ENCODE measurements around the gene MAPK7. TPM values are rescaled to one million over a fixed set of nuclear protein-coding genes. Genes with fewer than 3 reads are reported as not detected.

The MAPK7 gene
- total RNA-seq, 1 donor from 2014 or later: 15.3 TPM

DNA sequence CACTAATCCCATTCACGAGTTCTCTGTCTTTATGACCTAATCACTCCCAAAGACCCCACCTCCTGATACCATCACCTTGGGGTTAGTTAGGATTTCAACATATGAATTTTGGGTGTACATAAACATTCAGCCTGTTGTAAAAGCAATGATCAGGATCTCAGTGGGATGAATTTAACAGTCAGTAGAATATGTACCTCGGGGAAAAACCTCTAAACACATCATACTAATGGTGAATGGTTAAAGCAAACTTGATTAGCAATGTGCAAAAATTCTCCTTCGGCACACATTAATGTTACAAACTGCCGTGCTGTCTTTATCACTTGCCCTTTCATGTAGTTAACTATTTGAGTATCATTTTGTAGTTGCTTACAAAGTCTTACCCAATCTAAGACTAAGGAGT lies 42.9 kb downstream of the MAPK7 start:
- DNase-seq: no peak

GRCh38 chr17:19421926-19422325 lies 43.6 kb downstream of the MAPK7 start:
- DNase-seq: no peak

DNA sequence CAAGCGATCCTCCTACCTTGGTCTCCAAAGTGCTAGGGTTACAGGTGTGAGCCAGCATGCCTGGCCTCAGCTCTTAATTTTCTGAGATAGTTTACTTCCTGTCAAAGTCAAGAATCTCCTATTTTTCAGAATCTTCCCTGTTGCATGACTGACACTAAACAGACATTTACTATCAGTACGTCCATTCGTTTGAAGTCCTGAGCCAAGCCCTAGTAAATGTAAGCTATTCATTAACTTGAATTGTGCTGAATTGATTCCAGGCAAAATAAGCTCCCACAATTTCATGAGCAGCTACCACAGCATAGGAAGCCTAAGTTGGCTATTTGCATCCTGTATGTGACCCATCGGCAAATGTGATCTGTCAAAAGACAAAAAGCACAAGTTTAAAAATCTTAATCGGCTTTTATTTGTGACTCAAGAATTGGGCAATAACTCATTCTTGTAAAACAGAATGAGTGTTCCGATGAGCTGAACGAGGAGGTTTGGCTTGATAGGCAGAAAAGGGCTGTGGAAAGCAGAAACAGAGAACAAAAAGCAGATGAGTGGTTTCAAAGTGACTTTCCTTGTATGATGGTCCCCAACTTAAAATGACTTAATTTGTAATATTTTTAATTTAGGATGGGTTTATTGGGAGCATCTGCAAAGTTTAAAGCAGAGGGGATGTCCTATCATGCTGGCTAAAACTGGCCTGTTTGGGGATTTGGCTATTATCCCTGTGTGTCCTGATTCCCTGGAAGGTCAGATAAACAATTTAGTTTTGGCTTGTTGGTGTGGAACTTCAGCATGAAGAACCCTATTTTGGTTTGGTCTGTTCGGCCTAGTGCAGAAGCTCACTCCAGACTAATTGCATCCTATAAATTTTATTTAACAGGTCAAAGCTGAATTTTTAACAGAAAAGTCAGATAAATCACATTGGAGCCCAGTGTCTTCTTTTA lies 46.9 kb downstream of the MAPK7 start:
- no peak for DNase-seq

GRCh38 chr17:19426631-19427030 lies 48.3 kb downstream of the MAPK7 start:
- no peak for DNase-seq

DNA sequence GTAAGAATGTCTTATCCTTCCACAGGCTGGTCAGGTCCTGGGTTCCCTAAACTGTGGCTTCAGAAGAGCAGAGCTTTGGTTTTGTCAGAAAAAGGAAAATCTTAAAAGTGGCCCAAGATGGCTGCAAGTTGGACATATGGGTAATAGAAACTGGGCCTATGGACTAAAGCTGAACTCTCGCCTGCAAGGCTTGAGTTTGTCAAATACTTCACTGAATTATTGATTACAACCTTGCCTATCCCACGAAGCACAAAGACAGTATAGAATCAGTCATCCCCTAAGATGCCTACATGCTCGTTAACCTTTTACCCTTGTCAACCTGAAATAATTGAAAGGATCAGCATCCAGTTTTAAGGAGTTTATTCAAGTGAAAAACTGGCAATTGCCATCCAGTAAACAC lies 53.4 kb downstream of the MAPK7 start:
- DNase-seq: no peak

Small RNAs within 50 kb of the gene (small RNA-seq; reads per million reads assigned to genes)
- gene MIR1180 (7.2 reads per million, percentile 91 among the genes with 10 or more reads in this experiment), gene RF00537 (not detected)

Other genes starting within 250 kb of the MAPK7 start
- 53.5 TPM for gene EPN2, start 141.1 kb upstream of the MAPK7 start, total RNA-seq
- gene B9D1, start 15.8 kb upstream of the MAPK7 start, total RNA-seq: 13.6 TPM
- gene MFAP4, start 8.7 kb downstream of the MAPK7 start, total RNA-seq: 0.47 TPM
- 31.4 TPM for gene RNF112, start 32.7 kb downstream of the MAPK7 start, total RNA-seq
- gene SLC47A1, start 155.4 kb downstream of the MAPK7 start, total RNA-seq: 3.1 TPM

Data from occipital lobe (tissue), 3 donors.